Measurements from ENCODE around the gene TPTE2. TPM values are rescaled to one million over a fixed set of nuclear protein-coding genes. Genes with fewer than 3 reads are reported as not detected.
A peak's percentile ranks its signal among the peaks of the same experiment; 100 is the strongest.

TPTE2 gene
- total RNA-seq, 2 donors from 2014 or later = not detected

DNA sequence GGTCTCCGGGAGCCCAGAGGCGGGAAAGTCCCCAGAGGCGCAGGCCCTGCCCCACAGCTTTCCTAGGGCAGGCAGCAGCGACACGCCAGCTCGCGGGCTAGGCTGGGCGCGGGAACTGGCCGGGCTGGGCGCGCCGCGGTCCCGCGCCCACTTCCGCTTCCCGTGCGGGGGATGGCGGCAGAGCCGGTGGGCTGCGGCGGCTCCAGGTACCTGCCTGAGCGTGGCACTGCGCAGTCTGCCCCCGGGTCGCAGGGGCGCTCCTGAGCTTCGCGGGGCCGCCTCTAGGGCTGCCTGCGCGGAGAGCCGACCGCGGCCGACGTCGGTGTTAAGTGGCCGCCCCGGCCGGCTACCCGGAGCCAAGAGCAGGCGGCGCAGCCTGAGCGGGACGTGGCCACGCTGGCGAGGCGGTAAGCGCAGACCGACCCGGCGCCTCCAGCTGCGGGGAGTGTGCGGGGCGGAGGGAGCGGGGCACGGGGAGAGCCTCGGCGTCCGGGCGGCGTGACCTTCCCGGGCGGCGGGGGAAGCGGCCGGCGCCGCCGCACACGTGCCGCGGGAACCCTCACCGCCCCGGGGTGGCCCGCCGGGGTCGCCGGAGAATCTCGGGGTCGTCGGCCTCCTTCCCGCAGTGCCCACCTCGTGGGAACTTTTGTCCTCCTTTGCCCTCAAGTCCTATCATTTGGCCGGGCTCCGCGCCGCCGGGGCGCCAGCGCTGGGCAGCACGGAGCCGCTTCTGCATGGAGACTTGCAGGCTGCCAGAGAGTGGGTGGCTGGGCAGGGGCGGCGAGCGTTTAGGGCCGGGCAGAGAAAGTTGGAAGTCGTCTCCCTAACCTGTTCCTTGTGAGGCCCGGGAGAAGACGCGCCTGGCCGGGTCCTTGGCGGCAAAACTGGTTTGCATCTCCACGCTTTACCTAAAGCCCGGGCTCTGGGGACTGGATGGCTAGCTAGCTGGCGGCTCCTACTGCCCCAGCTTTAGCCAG lies 40.7 kb upstream of the TPTE2 start:
- Histone ChIP-seq H3K9me3 (no peaks in the 10 kb centered on the region), H3K36me3 (no peaks in the 10 kb centered on the region), H3K27me3 (no peaks in the 10 kb centered on the region), H3K27ac (no peak overlapping the region), H3K4me1 (peaks cover 0 to 8% of the 10 kb centered on the region in 2 donors), H3K4me3 (peak overlapping the region; percentile 49 to 62)
- TF ChIP-seq, protein P1, sequence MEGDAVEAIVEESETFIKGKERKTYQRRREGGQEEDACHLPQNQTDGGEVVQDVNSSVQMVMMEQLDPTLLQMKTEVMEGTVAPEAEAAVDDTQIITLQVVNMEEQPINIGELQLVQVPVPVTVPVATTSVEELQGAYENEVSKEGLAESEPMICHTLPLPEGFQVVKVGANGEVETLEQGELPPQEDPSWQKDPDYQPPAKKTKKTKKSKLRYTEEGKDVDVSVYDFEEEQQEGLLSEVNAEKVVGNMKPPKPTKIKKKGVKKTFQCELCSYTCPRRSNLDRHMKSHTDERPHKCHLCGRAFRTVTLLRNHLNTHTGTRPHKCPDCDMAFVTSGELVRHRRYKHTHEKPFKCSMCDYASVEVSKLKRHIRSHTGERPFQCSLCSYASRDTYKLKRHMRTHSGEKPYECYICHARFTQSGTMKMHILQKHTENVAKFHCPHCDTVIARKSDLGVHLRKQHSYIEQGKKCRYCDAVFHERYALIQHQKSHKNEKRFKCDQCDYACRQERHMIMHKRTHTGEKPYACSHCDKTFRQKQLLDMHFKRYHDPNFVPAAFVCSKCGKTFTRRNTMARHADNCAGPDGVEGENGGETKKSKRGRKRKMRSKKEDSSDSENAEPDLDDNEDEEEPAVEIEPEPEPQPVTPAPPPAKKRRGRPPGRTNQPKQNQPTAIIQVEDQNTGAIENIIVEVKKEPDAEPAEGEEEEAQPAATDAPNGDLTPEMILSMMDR (IDR thresholded peaks at IDR 0.05) = peak in 1 of 2 donors; percentile 35
- DNase-seq (ENCODE audit: low spot score) = no peak

DNA sequence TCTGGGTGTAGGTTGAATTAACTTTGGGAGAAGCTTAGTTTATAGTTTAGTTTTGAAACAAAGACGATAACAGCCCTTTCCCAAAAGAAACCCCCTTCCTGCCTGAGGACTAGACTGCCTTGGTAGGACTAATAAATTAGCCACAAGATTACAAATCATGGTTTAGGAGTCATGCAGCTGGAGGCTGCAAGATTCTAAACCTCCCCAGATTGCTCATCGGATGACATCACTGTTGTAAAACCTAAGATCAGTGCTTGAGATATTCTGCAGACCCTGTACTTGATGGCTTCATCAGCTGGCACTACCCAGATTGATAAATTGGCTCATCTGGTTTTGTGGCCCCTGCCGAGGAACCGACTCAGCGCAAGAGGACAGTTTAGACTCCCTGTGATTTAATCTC lies 36.2 kb upstream of the TPTE2 start:
- TF ChIP-seq, protein P1 (IDR thresholded peaks at IDR 0.05) = no peak
- no peak overlapping the region for H3K27ac ChIP-seq
- no peaks in the 10 kb centered on the region for H3K36me3 ChIP-seq
- H3K4me1 ChIP-seq = peaks cover 0 to 4% of the 10 kb centered on the region in 2 donors
- no peak overlapping the region for H3K4me3 ChIP-seq
- no peaks in the 10 kb centered on the region for H3K27me3 ChIP-seq
- DNase-seq (ENCODE audit: low spot score) = no peak
- H3K9me3 ChIP-seq = no peaks in the 10 kb centered on the region

DNA sequence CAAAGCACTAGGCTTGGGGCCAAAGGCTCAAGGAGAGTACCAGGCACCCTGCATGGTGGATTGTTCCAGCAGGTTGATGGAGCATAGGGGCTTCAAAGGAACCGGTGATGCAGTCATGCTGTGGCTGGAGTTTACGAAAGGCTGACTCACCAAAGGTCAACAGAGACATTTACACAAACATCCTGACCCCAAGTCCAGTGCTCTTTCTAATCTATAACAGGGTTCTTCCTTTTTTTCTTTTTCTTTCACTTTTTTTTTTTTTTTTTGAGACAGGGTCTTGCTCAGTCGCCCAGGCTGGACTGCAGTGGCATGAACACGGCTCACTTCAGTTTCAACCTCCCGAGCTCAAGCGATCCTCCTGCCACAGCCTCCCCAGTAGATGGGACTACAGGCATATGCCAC lies 35.6 kb upstream of the TPTE2 start:
- DNase-seq (ENCODE audit: low spot score) = no peak
- TF ChIP-seq, protein P1 (IDR thresholded peaks at IDR 0.05) = no peak
- Histone ChIP-seq H3K4me1 (no peaks in the 10 kb centered on the region), H3K4me3 (no peak overlapping the region), H3K36me3 (no peaks in the 10 kb centered on the region), H3K27me3 (no peaks in the 10 kb centered on the region), H3K27ac (no peak overlapping the region), H3K9me3 (no peaks in the 10 kb centered on the region)

DNA sequence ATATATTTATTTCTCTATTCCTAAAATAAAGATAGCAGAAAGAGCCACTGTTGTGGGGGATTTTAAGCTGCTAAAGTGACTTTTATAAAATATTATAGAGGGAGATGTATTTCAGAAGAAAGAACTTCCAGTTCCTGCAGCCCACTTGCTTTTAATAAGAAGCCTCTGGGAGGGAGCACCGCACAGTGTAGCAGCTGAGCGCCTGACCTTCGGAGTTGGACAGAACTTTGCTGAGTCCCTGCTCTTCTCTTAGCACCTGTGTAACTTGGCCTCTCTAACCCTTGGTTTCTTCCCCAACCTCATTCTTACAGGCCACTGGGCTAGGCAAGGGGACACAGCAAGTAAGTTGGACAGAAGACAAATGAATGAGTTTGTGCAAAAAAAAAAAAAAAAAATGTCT lies 34.8 kb upstream of the TPTE2 start:
- no peak overlapping the region for H3K4me3 ChIP-seq
- H3K27ac ChIP-seq = no peak overlapping the region
- no peaks in the 10 kb centered on the region for H3K4me1 ChIP-seq
- no peak for DNase-seq (ENCODE audit: low spot score)
- no peaks in the 10 kb centered on the region for H3K27me3 ChIP-seq
- H3K36me3 ChIP-seq = no peaks in the 10 kb centered on the region
- TF ChIP-seq, protein P1 (IDR thresholded peaks at IDR 0.05) = no peak
- no peaks in the 10 kb centered on the region for H3K9me3 ChIP-seq

DNA sequence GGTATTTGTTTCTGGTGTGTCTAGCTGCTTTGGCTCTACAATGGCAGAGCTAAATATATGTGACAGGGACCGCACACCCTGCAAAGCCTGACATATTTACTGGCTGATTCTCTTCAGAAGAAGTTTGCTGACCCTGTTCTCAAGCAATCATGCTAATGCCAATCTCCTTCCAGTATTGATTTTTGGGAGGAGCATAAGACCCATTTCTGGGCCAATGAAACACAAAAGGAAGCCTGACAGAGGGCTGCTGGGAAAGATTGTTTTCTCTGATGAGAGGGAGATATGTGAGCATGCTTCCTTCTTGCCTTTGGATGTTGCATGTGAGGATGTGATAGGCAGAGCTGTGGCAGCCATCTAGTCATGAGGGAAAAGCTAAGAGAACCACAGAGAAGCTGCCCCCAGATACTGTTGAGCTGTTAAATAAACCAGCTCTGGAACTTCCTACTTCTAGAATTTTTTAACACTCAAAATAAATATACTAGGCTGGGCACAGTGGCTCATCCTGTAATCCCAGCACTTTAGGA lies 31.4 kb upstream of the TPTE2 start:
- DNase-seq (ENCODE audit: low spot score) = no peak
- Histone ChIP-seq H3K36me3 (no peaks in the 10 kb centered on the region), H3K4me3 (no peak overlapping the region), H3K27ac (no peak overlapping the region), H3K4me1 (no peaks in the 10 kb centered on the region), H3K27me3 (no peaks in the 10 kb centered on the region), H3K9me3 (no peaks in the 10 kb centered on the region)
- TF ChIP-seq, protein P1 (IDR thresholded peaks at IDR 0.05) = no peak

All from right atrium auricular region (tissue), 2 donors.